Caki2 (cell line): ENCODE measurements around the gene ABCA7. TPM values are rescaled to one million over a fixed set of nuclear protein-coding genes. Genes with fewer than 3 reads are reported as not detected.

Source experiments
- DNase-seq: peaks from one replicate; pipeline ENCODE4 v3.0.0-alpha.2; 2015; ENCODE audit warnings: low read depth
- in situ Hi-C: cut with HindIII; loops from 2 replicates; pipeline ENCODE4 v1.10.0; 2016; ENCODE audit warnings: low sequenced_read_pairs, low pct_unique_long_range_greater_than_20kb, mixed read lengths
- total RNA-seq: library from RNA; depleted of rRNA; stranded (reverse); fragments of >200 nt; shearing (Covaris generic); gene quantifications from 2 replicates; pipeline ENCODE4 v1.2.3, GENCODE V29; 2014; ENCODE audit warnings: low replicate concordance

Gene ABCA7
- total RNA-seq, 1 experiment from 2014 or later = 32.1 TPM

DNA sequence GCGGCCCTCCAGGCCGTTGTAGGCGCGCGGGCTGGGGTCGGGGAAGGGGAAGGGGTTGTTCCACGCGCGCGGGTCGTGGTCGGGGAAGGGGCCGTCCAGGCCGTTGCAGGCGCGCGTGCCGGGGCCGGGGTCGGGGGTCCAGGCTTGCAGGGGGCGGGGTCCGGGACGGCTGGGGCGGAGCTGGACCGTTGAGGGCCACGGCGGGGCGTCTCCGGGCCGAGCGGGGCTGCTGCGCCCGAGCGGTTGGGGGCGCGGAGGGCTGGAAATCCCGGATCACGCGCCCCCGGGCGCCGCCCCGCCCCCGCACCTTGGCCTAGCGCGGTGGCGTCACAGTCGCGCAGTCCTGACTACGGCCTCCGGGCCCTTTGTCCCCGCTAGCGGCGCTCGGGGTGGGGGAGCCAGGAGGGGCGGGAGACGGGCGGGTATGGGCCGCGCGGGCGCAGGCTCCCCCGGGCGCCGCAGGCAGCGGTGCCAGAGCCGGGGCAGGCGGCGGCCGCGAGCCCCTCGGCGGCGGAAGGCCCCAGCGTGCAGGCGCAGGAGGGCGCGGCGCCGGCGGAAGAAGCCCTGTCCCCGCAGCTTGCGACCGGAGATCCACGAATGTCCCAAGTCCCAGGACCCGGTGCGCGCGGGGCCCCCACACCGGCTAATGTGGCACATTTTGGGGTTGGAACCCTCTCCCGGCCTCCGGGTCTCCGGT, 64.6 kb downstream of the ABCA7 start:
- DNase-seq = peak; percentile 63
- in situ Hi-C loops = no loop called here

DNA sequence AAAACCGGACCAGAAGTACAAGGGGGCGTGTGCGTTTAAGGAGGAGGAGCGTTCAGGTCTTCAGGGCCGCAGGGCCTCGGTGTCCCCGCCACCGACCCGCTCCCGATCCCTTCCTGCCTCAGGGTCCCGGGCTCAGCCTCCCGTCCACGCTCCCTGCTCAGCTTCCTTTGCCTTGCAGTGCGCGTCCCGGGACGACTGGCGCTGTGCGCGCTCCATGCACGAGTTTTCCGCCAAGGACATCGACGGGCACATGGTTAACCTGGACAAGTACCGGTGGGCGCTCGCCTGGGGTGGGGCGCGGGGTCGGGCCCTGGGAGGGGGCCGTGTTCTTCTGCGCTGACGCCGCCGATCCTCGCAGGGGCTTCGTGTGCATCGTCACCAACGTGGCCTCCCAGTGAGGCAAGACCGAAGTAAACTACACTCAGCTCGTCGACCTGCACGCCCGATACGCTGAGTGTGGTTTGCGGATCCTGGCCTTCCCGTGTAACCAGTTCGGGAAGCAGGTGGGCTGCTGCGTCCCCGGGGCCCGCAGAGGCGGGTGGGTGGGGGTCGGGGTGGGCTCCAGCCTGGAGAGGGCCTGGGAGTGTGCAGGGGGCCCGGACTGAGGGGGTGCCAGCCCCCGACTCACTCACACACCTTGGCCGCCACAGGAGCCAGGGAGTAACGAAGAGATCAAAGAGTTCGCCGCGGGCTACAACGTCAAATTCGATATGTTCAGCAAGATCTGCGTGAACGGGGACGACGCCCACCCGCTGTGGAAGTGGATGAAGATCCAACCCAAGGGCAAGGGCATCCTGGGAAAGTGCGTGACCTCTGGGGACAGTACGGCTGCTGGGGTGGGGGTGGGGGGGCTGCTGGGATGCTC, 65.3 kb downstream of the ABCA7 start:
- DNase-seq = no peak
- in situ Hi-C loops = no loop called here

- in situ Hi-C loops = no loop called here
- no peak for DNase-seq
Observed at GRCh38 chr19:1105873-1106840, 66.2 kb downstream of the ABCA7 start.

GRCh38 chr19:1106841-1107660, 67.1 kb downstream of the ABCA7 start:
- in situ Hi-C loops = no loop called here
- DNase-seq = peak; percentile 47

- in situ Hi-C loops = no loop called here
- DNase-seq = no peak
Observed at GRCh38 chr19:1107661-1108261, 67.9 kb downstream of the ABCA7 start.

- no peak for DNase-seq
- in situ Hi-C loops = no loop called here
Observed at GRCh38 chr19:1108291-1109031, 68.6 kb downstream of the ABCA7 start.

GRCh38 chr19:1109032-1109551, 69.2 kb downstream of the ABCA7 start:
- in situ Hi-C loops = no loop called here
- no peak for DNase-seq

- DNase-seq = no peak
- in situ Hi-C loops = no loop called here
Observed at GRCh38 chr19:1109697-1110671, 70.1 kb downstream of the ABCA7 start.

DNA sequence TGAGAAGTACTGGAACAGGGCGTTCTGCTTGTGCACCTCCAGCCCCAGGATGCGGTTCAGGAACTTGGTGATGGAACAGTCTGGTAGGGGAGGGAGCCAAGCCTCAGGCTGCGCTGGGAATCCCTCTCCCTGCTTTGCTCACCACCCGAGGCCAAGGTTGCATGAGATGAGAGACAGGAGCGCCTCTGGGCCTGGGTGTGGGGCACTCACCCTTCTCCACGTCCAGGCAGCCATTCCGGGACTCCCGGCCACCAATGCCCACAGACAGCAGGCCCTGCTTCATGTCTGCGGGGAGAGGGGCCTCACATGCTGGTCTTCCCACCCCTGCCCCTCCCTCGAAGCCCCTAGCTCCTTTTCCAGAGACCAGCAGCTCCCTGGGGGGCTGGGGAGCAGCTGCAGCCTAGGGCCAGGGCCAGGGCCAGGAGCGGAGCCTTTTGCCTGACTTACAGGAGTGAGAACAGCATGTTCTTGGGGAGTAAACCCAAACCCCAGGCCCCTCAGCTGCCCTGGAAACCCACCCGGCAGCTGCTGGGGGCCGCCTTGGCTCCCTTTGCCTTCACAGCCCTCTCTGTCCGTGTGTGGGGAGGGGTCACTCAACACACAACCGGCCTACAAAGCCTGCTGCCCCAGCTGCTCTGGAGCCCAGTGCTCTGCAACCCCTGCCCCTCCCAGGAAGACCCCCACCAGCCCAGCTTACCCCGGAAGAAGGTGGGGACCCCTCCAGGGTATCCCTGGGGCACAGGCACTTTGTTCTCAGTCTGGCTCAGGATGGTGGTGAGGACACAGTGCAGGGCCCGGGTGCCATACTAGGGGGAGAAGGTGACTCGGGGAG, 71.1 kb downstream of the ABCA7 start:
- in situ Hi-C loops = no loop called here
- no peak for DNase-seq

GRCh38 chr19:1111641-1112267, 71.8 kb downstream of the ABCA7 start:
- in situ Hi-C loops = no loop called here
- no peak for DNase-seq

DNA sequence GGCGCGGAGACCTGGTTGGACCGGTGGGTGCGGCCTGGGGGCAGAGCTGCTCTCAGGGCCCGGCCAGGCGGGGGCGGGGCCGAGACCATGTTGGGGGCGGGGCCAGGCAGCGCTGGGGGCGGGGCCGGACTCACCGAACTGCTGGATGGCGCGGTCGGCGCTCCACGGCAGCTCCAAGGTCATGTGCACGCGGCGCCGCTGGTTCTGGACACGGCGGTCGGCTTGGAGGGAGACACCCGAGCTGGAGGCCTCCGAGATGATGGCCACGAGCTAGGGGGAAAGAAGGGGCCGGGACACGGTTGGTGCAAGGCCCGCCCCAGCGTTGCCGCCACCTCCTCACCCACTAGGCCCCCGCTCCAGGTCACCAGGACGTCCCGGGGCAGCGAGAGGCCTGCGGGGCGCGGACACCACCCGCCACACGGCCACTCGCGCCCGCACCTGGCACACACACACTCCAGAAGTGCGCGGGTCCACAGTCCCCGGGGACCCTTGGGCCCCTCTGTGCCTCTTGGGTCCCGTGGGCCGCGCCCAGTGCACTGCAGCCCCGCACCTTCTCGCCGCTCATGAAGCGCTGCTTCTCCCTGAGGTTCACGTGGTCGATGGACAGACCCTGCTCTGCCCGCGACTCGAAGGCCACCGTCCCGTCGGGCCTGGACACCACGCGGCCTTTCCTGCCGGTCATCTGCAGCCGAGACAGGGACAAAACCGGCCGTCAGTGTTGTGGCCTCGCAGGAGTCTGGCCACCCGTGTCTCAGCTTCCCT, 72.5 kb downstream of the ABCA7 start:
- in situ Hi-C loops = no loop called here
- DNase-seq = no peak

DNA sequence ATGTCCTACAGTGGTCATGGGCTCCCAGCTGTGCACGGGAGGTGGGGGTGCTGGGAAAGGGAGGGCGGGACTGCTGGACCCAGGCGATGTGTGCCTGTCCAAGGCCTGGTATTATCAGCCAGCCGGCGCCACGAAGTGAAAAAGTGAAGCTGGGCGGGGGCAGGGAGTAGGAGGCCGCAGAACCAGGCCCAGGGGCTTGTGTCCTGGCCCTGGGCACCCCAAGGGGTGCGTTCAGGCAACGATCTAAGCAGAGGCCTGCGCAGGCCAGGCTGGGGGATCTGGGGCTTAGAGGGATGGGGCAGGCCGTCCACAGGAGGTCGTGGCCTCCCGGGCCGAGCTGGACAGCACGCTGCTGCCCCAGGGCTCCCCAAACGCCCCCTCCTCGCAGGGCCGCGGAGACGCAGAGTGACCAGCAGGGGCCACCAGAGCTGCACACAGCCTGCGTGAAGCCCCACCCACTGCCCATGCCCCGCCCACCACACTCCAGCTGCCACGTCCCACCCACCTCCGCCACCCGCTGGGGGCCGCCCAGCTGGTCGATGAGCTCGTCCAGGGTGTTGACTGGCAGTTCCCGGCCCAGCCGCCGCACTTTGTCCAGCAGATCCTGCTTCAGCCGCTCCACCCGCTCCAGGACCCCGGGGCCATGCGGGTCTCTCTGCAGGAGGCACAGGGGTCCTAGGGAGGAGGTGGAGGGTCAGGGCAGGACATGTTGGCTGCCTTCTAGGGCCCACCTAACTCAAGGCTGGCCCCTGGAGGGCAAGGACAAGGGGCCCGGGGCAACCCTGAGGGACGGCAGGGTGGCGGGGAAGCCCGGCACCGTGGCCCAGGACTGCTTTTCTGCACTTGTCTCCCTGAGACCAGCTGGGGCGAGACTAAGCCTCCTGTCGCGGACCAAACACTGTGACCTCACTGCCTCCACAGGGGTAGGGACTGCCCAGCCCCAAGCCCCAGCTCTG, 73.4 kb downstream of the ABCA7 start:
- DNase-seq = peak; percentile 49
- in situ Hi-C loops = no loop called here
